ENCODE measurements around the gene SEPTIN2. TPM values are rescaled to one million over a fixed set of nuclear protein-coding genes. Genes with fewer than 3 reads are reported as not detected.
A peak's percentile ranks its signal among the peaks of the same experiment; 100 is the strongest.

SEPTIN2 gene
- total RNA-seq, 1 donor from 2014 or later = 302 TPM

DNA sequence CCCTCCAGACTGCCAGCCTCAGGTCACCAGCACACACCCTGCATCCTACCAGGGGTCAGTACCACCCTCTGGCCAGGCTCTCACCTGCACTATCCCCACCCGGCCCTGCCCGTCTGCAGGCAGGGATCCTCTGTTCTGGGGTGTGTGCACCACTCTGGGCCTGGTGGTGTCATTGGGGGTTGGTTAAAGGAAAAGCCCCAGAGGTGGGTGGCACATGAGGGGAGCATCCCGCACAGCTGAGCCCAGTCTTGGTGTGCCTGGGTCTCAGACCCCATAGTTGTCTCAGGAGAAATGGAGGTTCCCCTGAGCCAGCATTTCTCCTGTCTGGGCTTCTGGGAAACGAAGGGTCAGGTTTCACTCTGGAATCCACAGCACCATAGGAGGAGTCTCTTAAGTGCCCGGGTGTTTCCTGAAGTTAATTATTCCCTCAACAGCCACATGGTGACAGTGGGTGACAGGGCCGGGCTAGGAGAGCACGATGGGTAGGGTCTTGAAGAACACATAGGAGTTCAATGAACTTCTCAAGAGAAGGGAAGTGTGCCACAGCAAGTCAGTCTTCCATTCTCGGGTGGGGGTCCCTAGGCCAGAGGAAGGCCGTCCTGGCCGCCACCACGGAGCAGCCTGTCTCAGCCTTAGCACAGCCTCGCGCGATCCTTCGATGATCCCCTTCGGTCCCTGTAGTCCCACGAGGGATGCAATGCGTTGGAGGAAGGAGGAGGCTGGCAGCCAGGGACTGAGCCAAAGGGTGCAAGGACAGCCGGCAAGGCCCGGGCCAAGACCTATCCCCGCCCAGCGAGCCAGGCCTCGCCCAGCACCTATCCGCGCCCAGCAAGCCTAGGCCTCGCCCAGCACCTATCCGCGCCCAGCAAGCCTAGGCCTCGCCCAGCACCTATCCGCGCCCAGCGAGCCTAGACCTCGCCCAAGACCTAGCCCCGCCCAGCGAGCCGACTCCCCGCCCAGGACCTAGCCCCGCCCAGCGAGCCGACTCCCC is 39.2 kb downstream of the SEPTIN2 start:
- peaks cover 11% of the 10 kb centered on the region for H3K27me3 Mint-ChIP-seq (ENCODE audit: unreplicated experiment)
- H3K36me3 Mint-ChIP-seq (ENCODE audit: unreplicated experiment) = no peaks in the 10 kb centered on the region
- DNase-seq = peak; percentile 78
- H3K4me3 Mint-ChIP-seq (ENCODE audit: unreplicated experiment) = no peak overlapping the region
- H3K27ac Mint-ChIP-seq (ENCODE audit: unreplicated experiment) = no peak overlapping the region
- H3K4me1 Mint-ChIP-seq (ENCODE audit: low read depth, unreplicated experiment) = peaks cover 17% of the 10 kb centered on the region
- TF ChIP-seq, protein P1, sequence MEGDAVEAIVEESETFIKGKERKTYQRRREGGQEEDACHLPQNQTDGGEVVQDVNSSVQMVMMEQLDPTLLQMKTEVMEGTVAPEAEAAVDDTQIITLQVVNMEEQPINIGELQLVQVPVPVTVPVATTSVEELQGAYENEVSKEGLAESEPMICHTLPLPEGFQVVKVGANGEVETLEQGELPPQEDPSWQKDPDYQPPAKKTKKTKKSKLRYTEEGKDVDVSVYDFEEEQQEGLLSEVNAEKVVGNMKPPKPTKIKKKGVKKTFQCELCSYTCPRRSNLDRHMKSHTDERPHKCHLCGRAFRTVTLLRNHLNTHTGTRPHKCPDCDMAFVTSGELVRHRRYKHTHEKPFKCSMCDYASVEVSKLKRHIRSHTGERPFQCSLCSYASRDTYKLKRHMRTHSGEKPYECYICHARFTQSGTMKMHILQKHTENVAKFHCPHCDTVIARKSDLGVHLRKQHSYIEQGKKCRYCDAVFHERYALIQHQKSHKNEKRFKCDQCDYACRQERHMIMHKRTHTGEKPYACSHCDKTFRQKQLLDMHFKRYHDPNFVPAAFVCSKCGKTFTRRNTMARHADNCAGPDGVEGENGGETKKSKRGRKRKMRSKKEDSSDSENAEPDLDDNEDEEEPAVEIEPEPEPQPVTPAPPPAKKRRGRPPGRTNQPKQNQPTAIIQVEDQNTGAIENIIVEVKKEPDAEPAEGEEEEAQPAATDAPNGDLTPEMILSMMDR (IDR thresholded peaks at IDR 0.05; ENCODE audit: partially characterized antibody, unreplicated experiment) = no peak
- peaks cover 6% of the 10 kb centered on the region for H3K9me3 Mint-ChIP-seq (ENCODE audit: unreplicated experiment)

GRCh38 chr2:241355983-241356870 is 40.5 kb downstream of the SEPTIN2 start, which contains the start of gene FARP2:
FARP2 (plus strand) TSS chr2:241356285; CDS start chr2:241373108, 16,823 bp downstream.
- peak; percentile 99 for DNase-seq
- peaks cover 6% of the 10 kb centered on the region for H3K9me3 Mint-ChIP-seq (ENCODE audit: unreplicated experiment)
- peaks cover 23% of the 10 kb centered on the region for H3K4me1 Mint-ChIP-seq (ENCODE audit: low read depth, unreplicated experiment)
- peak within 1 kb of the TSS; percentile 25 for H3K27ac Mint-ChIP-seq (ENCODE audit: unreplicated experiment)
- no peaks in the 10 kb centered on the region for H3K36me3 Mint-ChIP-seq (ENCODE audit: unreplicated experiment)
- H3K4me3 Mint-ChIP-seq (ENCODE audit: unreplicated experiment) = peak within 1 kb of the TSS; percentile 82
- peaks cover 8% of the 10 kb centered on the region for H3K27me3 Mint-ChIP-seq (ENCODE audit: unreplicated experiment)
- TF ChIP-seq, protein P1 (IDR thresholded peaks at IDR 0.05; ENCODE audit: partially characterized antibody, unreplicated experiment) = no peak

GRCh38 chr2:241356871-241357260 is 41.1 kb downstream of the SEPTIN2 start:
- no peak for DNase-seq
- peak overlapping the region; percentile 25 for H3K27ac Mint-ChIP-seq (ENCODE audit: unreplicated experiment)
- TF ChIP-seq, protein P1 (IDR thresholded peaks at IDR 0.05; ENCODE audit: partially characterized antibody, unreplicated experiment) = no peak
- H3K36me3 Mint-ChIP-seq (ENCODE audit: unreplicated experiment) = no peaks in the 10 kb centered on the region
- H3K27me3 Mint-ChIP-seq (ENCODE audit: unreplicated experiment) = peaks cover 8% of the 10 kb centered on the region
- peaks cover 25% of the 10 kb centered on the region for H3K4me1 Mint-ChIP-seq (ENCODE audit: low read depth, unreplicated experiment)
- peak overlapping the region; percentile 82 for H3K4me3 Mint-ChIP-seq (ENCODE audit: unreplicated experiment)
- peaks cover 6% of the 10 kb centered on the region for H3K9me3 Mint-ChIP-seq (ENCODE audit: unreplicated experiment)

DNA sequence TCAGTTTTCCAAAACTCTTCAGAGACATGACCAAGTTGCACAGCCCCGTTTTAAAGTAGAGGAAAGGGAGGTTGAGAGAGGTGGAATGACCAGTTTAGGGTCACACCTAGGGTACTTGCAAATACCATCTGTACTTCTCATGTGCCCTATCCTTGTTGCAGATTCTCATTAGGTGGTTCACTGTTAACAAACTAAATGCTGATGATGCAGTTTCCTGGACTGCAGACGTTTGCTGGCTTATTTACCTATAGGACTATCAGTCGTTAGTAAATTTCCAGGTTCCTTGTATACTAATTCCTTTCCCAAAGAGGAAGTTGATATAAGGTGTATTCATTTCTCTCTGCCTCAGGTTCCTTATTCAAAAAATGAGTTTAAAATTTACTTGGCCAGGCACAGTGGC is 41.8 kb downstream of the SEPTIN2 start:
- no peaks in the 10 kb centered on the region for H3K36me3 Mint-ChIP-seq (ENCODE audit: unreplicated experiment)
- H3K9me3 Mint-ChIP-seq (ENCODE audit: unreplicated experiment) = peaks cover 6% of the 10 kb centered on the region
- TF ChIP-seq, protein P1 (IDR thresholded peaks at IDR 0.05; ENCODE audit: partially characterized antibody, unreplicated experiment) = no peak
- peaks cover 25% of the 10 kb centered on the region for H3K4me1 Mint-ChIP-seq (ENCODE audit: low read depth, unreplicated experiment)
- no peak for DNase-seq
- H3K4me3 Mint-ChIP-seq (ENCODE audit: unreplicated experiment) = peak overlapping the region; percentile 82
- H3K27ac Mint-ChIP-seq (ENCODE audit: unreplicated experiment) = peak overlapping the region; percentile 7
- H3K27me3 Mint-ChIP-seq (ENCODE audit: unreplicated experiment) = peaks cover 8% of the 10 kb centered on the region
